HCT116 (cell line): ENCODE measurements around the gene MTRFR.

Source experiments
- POLR2A ChIP-seq: IDR thresholded peaks from 2 replicates; pipeline ENCODE4 v1.7.0; 2011; ENCODE audit warnings: borderline replicate concordance; ENCODE audit not compliant: insufficient read depth, insufficient read length; ENCODE audit errors: extremely low read depth
- TCF7L2 ChIP-seq: IDR thresholded peaks from 2 replicates; pipeline ENCODE4 v1.7.0; 2011; ENCODE audit warnings: borderline replicate concordance, inconsistent platforms; ENCODE audit not compliant: insufficient read depth, insufficient read length; ENCODE audit errors: extremely low read depth

- TF ChIP-seq TCF7L2, result no peak
- TF ChIP-seq POLR2A, result no peak
Observed at GRCh38 chr12:123265851-123266678, 32.8 kb downstream of the MTRFR start.
